HEK293 (cell line): ENCODE data around the gene SLC43A3.

Experiments
- CTCF ChIP-seq: fragments of 450-650 bp; formaldehyde crosslinking; IDR thresholded peaks from 2 replicates; pipeline ENCODE4 v1.5.1; 2016; ENCODE audit warnings: missing biosample characterization, missing genetic modification characterization
- KLF10 ChIP-seq: fragments of 450-650 bp; IDR thresholded peaks from 2 replicates; pipeline ENCODE4 v1.5.1; 2018; ENCODE audit warnings: missing biosample characterization, mild to moderate bottlenecking, missing genetic modification characterization
- REST ChIP-seq: fragments of 450-650 bp; formaldehyde crosslinking; IDR thresholded peaks from 2 replicates; pipeline ENCODE4 v1.5.1; 2016; ENCODE audit warnings: missing biosample characterization, missing genetic modification characterization
- ZBTB7A ChIP-seq: fragments of 450-650 bp; formaldehyde crosslinking; IDR thresholded peaks from 2 replicates; pipeline ENCODE4 v1.5.1; 2016; ENCODE audit warnings: low read depth, missing biosample characterization, missing genetic modification characterization
- ZEB2 ChIP-seq: fragments of 450-650 bp; formaldehyde crosslinking; IDR thresholded peaks from 2 replicates; pipeline ENCODE4 v1.5.1; 2016; ENCODE audit warnings: missing biosample characterization, missing genetic modification characterization
- ZNF121 ChIP-seq: fragments of 450-650 bp; formaldehyde crosslinking; IDR thresholded peaks from 2 replicates; pipeline ENCODE4 v1.5.1; 2016; ENCODE audit warnings: missing biosample characterization, missing genetic modification characterization
- ZNF174 ChIP-seq: fragments of 450-650 bp; formaldehyde crosslinking; IDR thresholded peaks from 2 replicates; pipeline ENCODE4 v1.5.0; 2017; ENCODE audit warnings: missing biosample characterization, mild to moderate bottlenecking, missing genetic modification characterization
- ZNF280C ChIP-seq: fragments of 450-650 bp; formaldehyde crosslinking; IDR thresholded peaks from 2 replicates; pipeline ENCODE4 v1.5.1; 2016; ENCODE audit warnings: missing biosample characterization, missing genetic modification characterization
- ZNF302 ChIP-seq: fragments of 450-650 bp; formaldehyde crosslinking; IDR thresholded peaks from 2 replicates; pipeline ENCODE4 v1.5.1; 2016; ENCODE audit warnings: missing biosample characterization, missing genetic modification characterization, low read depth
- ZNF701 ChIP-seq: fragments of 450-650 bp; formaldehyde crosslinking; IDR thresholded peaks from 2 replicates; pipeline ENCODE4 v1.5.1; 2016; ENCODE audit warnings: missing biosample characterization, missing genetic modification characterization
- ZNF707 ChIP-seq: fragments of 450-650 bp; formaldehyde crosslinking; IDR thresholded peaks from 2 replicates; pipeline ENCODE4 v1.5.1; 2016; ENCODE audit warnings: missing biosample characterization, missing genetic modification characterization
- ZSCAN18 ChIP-seq: fragments of 450-650 bp; formaldehyde crosslinking; IDR thresholded peaks from 2 replicates; pipeline ENCODE4 v1.5.1; 2016; ENCODE audit warnings: missing biosample characterization, missing genetic modification characterization

- no peak for TF ChIP-seq CTCF (tag by site-specific recombination)
- TF ChIP-seq ZBTB7A (tag by site-specific recombination) = no peak
- TF ChIP-seq ZNF280C (tag by site-specific recombination) = no peak
- no peak for TF ChIP-seq ZNF174 (tag by site-specific recombination)
- no peak for TF ChIP-seq ZSCAN18
- TF ChIP-seq ZEB2 (tag by site-specific recombination) = no peak
- TF ChIP-seq ZNF302 (tag by site-specific recombination) = no peak
- no peak for TF ChIP-seq KLF10 (tag by site-specific recombination)
- TF ChIP-seq ZNF701 (tag by site-specific recombination) = no peak
- TF ChIP-seq ZNF707 (tag by site-specific recombination) = no peak
- no peak for TF ChIP-seq REST
- no peak for TF ChIP-seq ZNF121 (tag by site-specific recombination)
Measured at GRCh38 chr11:57419146-57419545, 7.8 kb downstream of the SLC43A3 start.
